Erythroblast (primary cell): Measurements from ENCODE around the gene NES.

Source experiments
- GATA1 ChIP-seq: IDR thresholded peaks from 2 replicates; pipeline ENCODE4 v1.6.1; 2011; ENCODE audit warnings: low read depth, mild to moderate bottlenecking, control low read depth, low read length, moderate library complexity
- POLR2A ChIP-seq: IDR thresholded peaks from 2 replicates; pipeline ENCODE4 v1.6.1; 2011; ENCODE audit warnings: mild to moderate bottlenecking, low read length

- TF ChIP-seq POLR2A: no peak
- no peak for TF ChIP-seq GATA1
Measured at GRCh38 chr1:156645666-156646065, 31.5 kb downstream of the NES start.
